ENCODE results near the gene ASTL.

DNA sequence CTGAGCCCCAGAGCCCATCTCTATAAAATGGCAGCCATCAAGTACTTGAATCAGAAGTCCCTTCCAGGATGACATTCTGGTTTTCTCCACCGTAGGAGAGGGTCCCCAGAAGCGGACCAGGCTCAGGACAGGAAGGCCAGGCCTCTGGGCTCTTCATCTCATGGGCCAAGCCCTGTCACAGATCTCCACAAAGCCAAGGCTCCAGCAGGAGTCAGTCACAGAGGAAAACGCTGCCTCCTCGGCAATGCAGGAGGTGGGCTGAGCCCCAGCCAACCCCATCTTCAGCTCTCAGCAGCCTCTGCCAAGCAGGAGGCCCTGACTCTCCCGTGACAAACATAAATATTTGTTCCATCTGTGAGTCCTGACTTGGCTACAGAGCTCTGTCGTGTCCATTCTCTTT lies 64.1 kb downstream of the ASTL start:
- TF ChIP-seq EP300 (IDR thresholded peaks at IDR 0.05) (no peak), CTCF (IDR thresholded peaks at IDR 0.05) (no peak), POLR2AphosphoS5 (IDR thresholded peaks at IDR 0.05) (no peak), POLR2A (IDR thresholded peaks at IDR 0.05) (no peak)
